Liver (tissue), 9 donors: Measurements from ENCODE around the gene ABLIM1. TPM values are rescaled to one million over a fixed set of nuclear protein-coding genes. Genes with fewer than 3 reads are reported as not detected.

Experiments used
- DNase-seq: peaks from one replicate; pipeline ENCODE4 v3.0.0-alpha.2; 2017; ENCODE audit warnings: low spot score
- H3K27ac ChIP-seq, 2 donors: one replicate each; pipeline ENCODE4 v1.7.0; 2013; ENCODE audit warnings: inconsistent platforms in 2 of 2, low read length in 2 of 2, control low read depth in 1 of 2, low read depth in 1 of 2, mild to moderate bottlenecking in 1 of 2
- H3K27me3 ChIP-seq, 4 donors: one replicate each; pipeline versions ENCODE4 v1.6.1 to v1.7.0; 2013; ENCODE audit warnings: low read length in 3 of 4, inconsistent platforms in 1 of 4, mild to moderate bottlenecking in 1 of 4, moderate library complexity in 1 of 4; ENCODE audit not compliant: control insufficient read depth in 4 of 4, insufficient read depth in 4 of 4
- H3K36me3 ChIP-seq, 4 donors: one replicate each; pipeline versions ENCODE4 v1.6.1 to v1.7.0; 2013; ENCODE audit warnings: low read length in 3 of 4, mild to moderate bottlenecking in 3 of 4, low read depth in 1 of 4, moderate library complexity in 1 of 4; ENCODE audit not compliant: control insufficient read depth in 4 of 4, insufficient read depth in 3 of 4
- H3K4me1 ChIP-seq, 4 donors: one replicate each; pipeline versions ENCODE4 v1.6.1 to v1.7.0; 2013; ENCODE audit warnings: low read length in 3 of 4, mild to moderate bottlenecking in 3 of 4, moderate library complexity in 1 of 4; ENCODE audit not compliant: control insufficient read depth in 4 of 4, insufficient read depth in 4 of 4
- H3K4me3 ChIP-seq, 3 donors: one replicate each; pipeline versions ENCODE4 v1.6.1 to v1.7.0; 2013; ENCODE audit warnings: low read length in 3 of 3, control low read depth in 1 of 3, low read depth in 1 of 3, mild to moderate bottlenecking in 1 of 3
- H3K9ac ChIP-seq, 2 donors: one replicate each; pipeline ENCODE4 v1.7.0; 2013; ENCODE audit warnings: low read length in 2 of 2, mild to moderate bottlenecking in 2 of 2, moderate library complexity in 2 of 2, control low read depth in 1 of 2, low read depth in 1 of 2
- H3K9me3 ChIP-seq, 4 donors: one replicate each; pipeline versions ENCODE4 v1.6.1 to v1.7.0; 2013; ENCODE audit warnings: low read length in 3 of 4; ENCODE audit not compliant: control insufficient read depth in 4 of 4
- EGR1 ChIP-seq, 2 donors: IDR thresholded peaks; 2 replicates each; pipeline ENCODE4 v1.6.1; 2016 to 2018; ENCODE audit warnings: antibody characterized with exemption in 2 of 2, low read depth in 2 of 2
- FOXA1 ChIP-seq: IDR thresholded peaks from 2 replicates; pipeline ENCODE4 v1.6.1; 2016; ENCODE audit warnings: antibody characterized with exemption
- FOXA2 ChIP-seq: IDR thresholded peaks from 2 replicates; pipeline ENCODE4 v1.6.1; 2016; ENCODE audit warnings: antibody characterized with exemption
- GABPA ChIP-seq, 2 donors: IDR thresholded peaks in 1 of 2; conservative IDR thresholded peaks in 1 of 2; 2 replicates each; pipeline ENCODE4 v1.6.1; 2016; ENCODE audit warnings: antibody characterized with exemption in 2 of 2, mild to moderate bottlenecking in 1 of 2, moderate library complexity in 1 of 2
- HNF4A ChIP-seq, 2 donors: conservative IDR thresholded peaks; 2 replicates each; pipeline ENCODE4 v1.6.1; 2016; ENCODE audit warnings: antibody characterized with exemption in 2 of 2, mild to moderate bottlenecking in 2 of 2
- HNF4G ChIP-seq: IDR thresholded peaks from 2 replicates; pipeline ENCODE4 v1.6.1; 2016; ENCODE audit warnings: antibody characterized with exemption
- JUND ChIP-seq, 2 donors: IDR thresholded peaks; 2 replicates each; pipeline ENCODE4 v1.6.1; 2016; ENCODE audit warnings: antibody characterized with exemption in 2 of 2
- NR2F2 ChIP-seq: IDR thresholded peaks from 2 replicates; pipeline ENCODE4 v1.6.1; 2016; ENCODE audit warnings: antibody characterized with exemption
- RAD21 ChIP-seq, 2 donors: IDR thresholded peaks; 2 replicates each; pipeline ENCODE4 v1.6.1; 2016; ENCODE audit warnings: antibody characterized with exemption in 2 of 2, mild to moderate bottlenecking in 2 of 2
- RXRA ChIP-seq, 2 donors: IDR thresholded peaks; 2 replicates each; pipeline ENCODE4 v1.6.1; 2017 to 2018; ENCODE audit warnings: antibody characterized with exemption in 2 of 2, mild to moderate bottlenecking in 1 of 2
- SP1 ChIP-seq: IDR thresholded peaks from 2 replicates; pipeline ENCODE4 v1.6.1; 2018; ENCODE audit warnings: antibody characterized with exemption, mild to moderate bottlenecking
- TAF1 ChIP-seq: conservative IDR thresholded peaks from 2 replicates; pipeline ENCODE4 v1.6.1; 2016; ENCODE audit warnings: antibody characterized with exemption, mild to moderate bottlenecking
- YY1 ChIP-seq: IDR thresholded peaks from 2 replicates; pipeline ENCODE4 v1.6.1; 2016; ENCODE audit warnings: antibody characterized with exemption, mild to moderate bottlenecking
- WGBS: extraction: QIAGEN DNeasy Blood & Tissue Kit; methylation state at CpG from one replicate; pipeline ENCODE4 v1.1.7; 2013; 5-methylcytosine and 5-hydroxymethylcytosine counted together
- polyA plus RNA-seq, 2 donors: library from polyadenylated mRNA; stranded (reverse) in 1 of 2; unstranded in 1 of 2; fragments of 200-250 nt in 1 of 2; fragments of >200 nt in 1 of 2; fragmentation: Nextera tagmentation in 1 of 2; extraction: Ambion mirVana in 1 of 2; gene quantifications; one replicate each; pipeline versions ENCODE4 v1.2.1 to v1.2.3, GENCODE V29; 2013 to 2015
- total RNA-seq, 2 donors: library from RNA; depleted of rRNA; stranded (reverse); fragments of >200 nt; gene quantifications; one replicate each; pipeline ENCODE4 v1.2.3, GENCODE V29; 2014
- TF ChIP-seq, protein P1 (sequence below): IDR thresholded peaks from 2 replicates; pipeline ENCODE4 v1.6.1; 2016; ENCODE audit warnings: antibody characterized with exemption
- TF ChIP-seq, protein P2 (sequence below): IDR thresholded peaks from 2 replicates; pipeline ENCODE4 v1.6.1; 2016; ENCODE audit warnings: antibody characterized with exemption
- TF ChIP-seq, protein P3 (sequence below): IDR thresholded peaks from 2 replicates; pipeline ENCODE4 v1.6.1; 2016; ENCODE audit warnings: antibody characterized with exemption, mild to moderate bottlenecking
- TF ChIP-seq, protein P4 (sequence below): IDR thresholded peaks from 2 replicates; pipeline ENCODE4 v1.6.1; 2016; ENCODE audit warnings: antibody characterized with exemption
- TF ChIP-seq, protein P5 (sequence below): fragments of 150-350 bp; IDR thresholded peaks from 2 replicates; pipeline ENCODE4 v1.5.1; 2017; ENCODE audit warnings: improper control_type of control experiment, low read depth, low read length; ENCODE audit not compliant: missing input control
- donor health status: healthy.
- donor health status: healthy.
- donor health status: healthy.
- donor health status: healthy.
- donor health status: healthy.

ABLIM1 gene
- total and polyA plus RNA-seq, 4 donors, result 10.9 to 31.3 (median 13.1) TPM

DNA sequence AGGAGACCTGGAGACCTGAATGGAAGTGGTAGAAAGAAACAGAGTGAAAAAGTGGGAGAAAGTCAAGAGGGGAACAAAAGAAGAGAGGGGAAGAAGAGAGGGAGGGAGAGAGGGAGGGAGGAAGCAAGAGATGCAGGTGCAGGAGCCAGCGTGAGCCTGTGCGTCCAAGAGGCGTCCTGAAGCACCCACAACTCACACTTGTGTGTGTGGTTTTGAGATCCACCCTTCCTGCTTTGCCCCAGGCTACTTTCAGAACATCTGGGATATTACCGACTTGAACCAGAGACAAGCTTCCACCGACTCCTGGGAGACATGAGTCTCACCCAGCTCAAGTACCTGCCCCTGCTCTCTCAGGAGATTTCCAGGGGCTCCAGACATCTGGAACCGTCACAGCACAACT, 263.5 kb downstream of the ABLIM1 start (continued):
- TF ChIP-seq, protein P1, sequence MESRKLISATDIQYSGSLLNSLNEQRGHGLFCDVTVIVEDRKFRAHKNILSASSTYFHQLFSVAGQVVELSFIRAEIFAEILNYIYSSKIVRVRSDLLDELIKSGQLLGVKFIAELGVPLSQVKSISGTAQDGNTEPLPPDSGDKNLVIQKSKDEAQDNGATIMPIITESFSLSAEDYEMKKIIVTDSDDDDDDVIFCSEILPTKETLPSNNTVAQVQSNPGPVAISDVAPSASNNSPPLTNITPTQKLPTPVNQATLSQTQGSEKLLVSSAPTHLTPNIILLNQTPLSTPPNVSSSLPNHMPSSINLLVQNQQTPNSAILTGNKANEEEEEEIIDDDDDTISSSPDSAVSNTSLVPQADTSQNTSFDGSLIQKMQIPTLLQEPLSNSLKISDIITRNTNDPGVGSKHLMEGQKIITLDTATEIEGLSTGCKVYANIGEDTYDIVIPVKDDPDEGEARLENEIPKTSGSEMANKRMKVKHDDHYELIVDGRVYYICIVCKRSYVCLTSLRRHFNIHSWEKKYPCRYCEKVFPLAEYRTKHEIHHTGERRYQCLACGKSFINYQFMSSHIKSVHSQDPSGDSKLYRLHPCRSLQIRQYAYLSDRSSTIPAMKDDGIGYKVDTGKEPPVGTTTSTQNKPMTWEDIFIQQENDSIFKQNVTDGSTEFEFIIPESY, result no peak
- TF ChIP-seq FOXA2 (no peak), FOXA1 (no peak), GABPA (IDR thresholded peaks at IDR 0.05 in 1 of 2, conservative IDR thresholded peaks at IDR 0.05 in 1 of 2) (no peak)

DNA sequence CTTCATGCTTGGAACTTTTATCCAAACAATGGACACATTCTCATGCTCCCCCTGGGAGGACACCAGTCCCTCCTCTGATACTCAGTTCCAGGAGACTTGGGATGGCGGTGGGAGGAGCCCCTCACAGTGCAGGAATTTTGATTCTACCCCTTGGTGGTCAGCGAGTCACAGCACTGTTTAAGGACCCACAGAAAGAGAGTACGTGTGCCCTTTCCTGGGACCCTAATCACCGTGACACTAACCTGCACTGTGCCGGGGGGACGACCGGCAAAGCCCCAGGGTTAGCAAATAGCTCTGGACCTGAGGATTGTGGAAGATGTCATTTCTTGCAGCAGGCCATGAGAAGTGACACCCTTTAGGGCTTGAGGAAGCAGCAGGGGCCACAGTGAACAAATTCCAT, 264.2 kb downstream of the ABLIM1 start:
- Histone ChIP-seq H3K27me3 (peaks cover 0 to 15% (median 0%) of the 10 kb centered on the region in 4 donors), H3K9ac (no peak overlapping the region), H3K4me3 (no peak overlapping the region), H3K9me3 (no peaks in the 10 kb centered on the region), H3K4me1 (peaks cover 0 to 5% (median 0%) of the 10 kb centered on the region in 4 donors), H3K27ac (no peak overlapping the region), H3K36me3 (no peaks in the 10 kb centered on the region)
- WGBS, result 81% methylated on average over 7 of the region's 7 CpGs
- no peak for DNase-seq
- TF ChIP-seq, protein P2, sequence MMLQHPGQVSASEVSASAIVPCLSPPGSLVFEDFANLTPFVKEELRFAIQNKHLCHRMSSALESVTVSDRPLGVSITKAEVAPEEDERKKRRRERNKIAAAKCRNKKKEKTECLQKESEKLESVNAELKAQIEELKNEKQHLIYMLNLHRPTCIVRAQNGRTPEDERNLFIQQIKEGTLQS, result no peak
- no peak for TF ChIP-seq YY1
- TF ChIP-seq, protein P3, sequence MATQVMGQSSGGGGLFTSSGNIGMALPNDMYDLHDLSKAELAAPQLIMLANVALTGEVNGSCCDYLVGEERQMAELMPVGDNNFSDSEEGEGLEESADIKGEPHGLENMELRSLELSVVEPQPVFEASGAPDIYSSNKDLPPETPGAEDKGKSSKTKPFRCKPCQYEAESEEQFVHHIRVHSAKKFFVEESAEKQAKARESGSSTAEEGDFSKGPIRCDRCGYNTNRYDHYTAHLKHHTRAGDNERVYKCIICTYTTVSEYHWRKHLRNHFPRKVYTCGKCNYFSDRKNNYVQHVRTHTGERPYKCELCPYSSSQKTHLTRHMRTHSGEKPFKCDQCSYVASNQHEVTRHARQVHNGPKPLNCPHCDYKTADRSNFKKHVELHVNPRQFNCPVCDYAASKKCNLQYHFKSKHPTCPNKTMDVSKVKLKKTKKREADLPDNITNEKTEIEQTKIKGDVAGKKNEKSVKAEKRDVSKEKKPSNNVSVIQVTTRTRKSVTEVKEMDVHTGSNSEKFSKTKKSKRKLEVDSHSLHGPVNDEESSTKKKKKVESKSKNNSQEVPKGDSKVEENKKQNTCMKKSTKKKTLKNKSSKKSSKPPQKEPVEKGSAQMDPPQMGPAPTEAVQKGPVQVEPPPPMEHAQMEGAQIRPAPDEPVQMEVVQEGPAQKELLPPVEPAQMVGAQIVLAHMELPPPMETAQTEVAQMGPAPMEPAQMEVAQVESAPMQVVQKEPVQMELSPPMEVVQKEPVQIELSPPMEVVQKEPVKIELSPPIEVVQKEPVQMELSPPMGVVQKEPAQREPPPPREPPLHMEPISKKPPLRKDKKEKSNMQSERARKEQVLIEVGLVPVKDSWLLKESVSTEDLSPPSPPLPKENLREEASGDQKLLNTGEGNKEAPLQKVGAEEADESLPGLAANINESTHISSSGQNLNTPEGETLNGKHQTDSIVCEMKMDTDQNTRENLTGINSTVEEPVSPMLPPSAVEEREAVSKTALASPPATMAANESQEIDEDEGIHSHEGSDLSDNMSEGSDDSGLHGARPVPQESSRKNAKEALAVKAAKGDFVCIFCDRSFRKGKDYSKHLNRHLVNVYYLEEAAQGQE, result no peak
- no peak for TF ChIP-seq GABPA (IDR thresholded peaks at IDR 0.05 in 1 of 2, conservative IDR thresholded peaks at IDR 0.05 in 1 of 2)
- no peak for TF ChIP-seq TAF1
- TF ChIP-seq JUND (IDR thresholded peaks at IDR 0.05), result no peak
- no peak for TF ChIP-seq RAD21 (IDR thresholded peaks at IDR 0.05)
- TF ChIP-seq, protein P4, sequence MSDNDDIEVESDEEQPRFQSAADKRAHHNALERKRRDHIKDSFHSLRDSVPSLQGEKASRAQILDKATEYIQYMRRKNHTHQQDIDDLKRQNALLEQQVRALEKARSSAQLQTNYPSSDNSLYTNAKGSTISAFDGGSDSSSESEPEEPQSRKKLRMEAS, result no peak
- no peak for TF ChIP-seq SP1
- TF ChIP-seq FOXA2, result no peak
- no peak for TF ChIP-seq FOXA1
- no peak for TF ChIP-seq EGR1 (IDR thresholded peaks at IDR 0.05; ENCODE audit: low read depth in 2 of 2)
- TF ChIP-seq, protein P1, result no peak
- no peak for TF ChIP-seq NR2F2
- TF ChIP-seq, protein P5, sequence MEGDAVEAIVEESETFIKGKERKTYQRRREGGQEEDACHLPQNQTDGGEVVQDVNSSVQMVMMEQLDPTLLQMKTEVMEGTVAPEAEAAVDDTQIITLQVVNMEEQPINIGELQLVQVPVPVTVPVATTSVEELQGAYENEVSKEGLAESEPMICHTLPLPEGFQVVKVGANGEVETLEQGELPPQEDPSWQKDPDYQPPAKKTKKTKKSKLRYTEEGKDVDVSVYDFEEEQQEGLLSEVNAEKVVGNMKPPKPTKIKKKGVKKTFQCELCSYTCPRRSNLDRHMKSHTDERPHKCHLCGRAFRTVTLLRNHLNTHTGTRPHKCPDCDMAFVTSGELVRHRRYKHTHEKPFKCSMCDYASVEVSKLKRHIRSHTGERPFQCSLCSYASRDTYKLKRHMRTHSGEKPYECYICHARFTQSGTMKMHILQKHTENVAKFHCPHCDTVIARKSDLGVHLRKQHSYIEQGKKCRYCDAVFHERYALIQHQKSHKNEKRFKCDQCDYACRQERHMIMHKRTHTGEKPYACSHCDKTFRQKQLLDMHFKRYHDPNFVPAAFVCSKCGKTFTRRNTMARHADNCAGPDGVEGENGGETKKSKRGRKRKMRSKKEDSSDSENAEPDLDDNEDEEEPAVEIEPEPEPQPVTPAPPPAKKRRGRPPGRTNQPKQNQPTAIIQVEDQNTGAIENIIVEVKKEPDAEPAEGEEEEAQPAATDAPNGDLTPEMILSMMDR, result no peak
- no peak for TF ChIP-seq HNF4G
- TF ChIP-seq RXRA (IDR thresholded peaks at IDR 0.05), result no peak
- no peak for TF ChIP-seq HNF4A (conservative IDR thresholded peaks at IDR 0.05)
